ENCODE data around the gene GASK1A.
A peak's percentile ranks its signal among the peaks of the same experiment; 100 is the strongest.

GASK1A gene

DNA sequence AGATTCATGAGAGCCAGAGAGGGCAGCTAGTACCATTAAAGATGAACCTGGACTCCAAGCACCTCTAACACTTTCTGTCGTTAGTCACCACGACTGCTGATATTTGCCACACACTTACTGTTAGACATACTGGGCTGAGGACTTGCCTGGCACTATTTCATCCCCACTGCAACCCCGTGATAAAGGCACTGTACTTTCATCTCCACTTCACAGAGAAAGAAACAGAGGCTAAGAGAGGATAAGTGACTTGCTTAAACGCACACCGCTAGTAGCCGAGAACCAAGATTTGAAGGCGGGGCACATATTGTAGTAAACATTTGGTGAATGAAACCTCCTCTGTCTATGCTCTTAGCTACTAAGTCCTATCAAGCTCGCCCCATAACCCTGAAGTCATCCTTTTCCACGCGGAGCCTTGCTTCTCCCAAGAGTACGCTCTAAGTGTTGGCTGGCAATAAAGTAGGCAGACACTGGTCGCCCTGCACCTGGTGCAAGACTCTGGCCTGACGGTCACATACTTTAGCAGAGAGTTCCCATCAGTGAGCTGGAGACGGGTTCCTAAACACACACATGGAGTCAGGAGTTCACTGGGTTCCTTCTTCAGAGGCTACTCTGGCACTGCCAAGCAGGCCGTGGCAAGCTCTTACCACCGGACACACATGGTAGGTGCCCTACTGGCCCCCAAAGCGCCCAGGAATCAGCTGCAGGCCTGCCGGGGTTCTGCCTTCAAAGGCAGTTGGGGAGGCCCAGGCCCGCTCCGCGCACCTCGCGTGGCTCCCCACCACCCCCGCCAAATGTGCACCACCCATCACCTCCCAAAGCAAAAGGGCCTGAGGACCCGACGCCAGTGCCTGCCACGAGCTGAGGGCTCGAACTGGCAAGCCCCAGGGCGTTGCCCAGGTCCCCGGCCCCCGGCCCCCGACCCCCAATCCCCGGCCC is 125.8 kb downstream of the GASK1A start:
- TF ChIP-seq, protein P1, sequence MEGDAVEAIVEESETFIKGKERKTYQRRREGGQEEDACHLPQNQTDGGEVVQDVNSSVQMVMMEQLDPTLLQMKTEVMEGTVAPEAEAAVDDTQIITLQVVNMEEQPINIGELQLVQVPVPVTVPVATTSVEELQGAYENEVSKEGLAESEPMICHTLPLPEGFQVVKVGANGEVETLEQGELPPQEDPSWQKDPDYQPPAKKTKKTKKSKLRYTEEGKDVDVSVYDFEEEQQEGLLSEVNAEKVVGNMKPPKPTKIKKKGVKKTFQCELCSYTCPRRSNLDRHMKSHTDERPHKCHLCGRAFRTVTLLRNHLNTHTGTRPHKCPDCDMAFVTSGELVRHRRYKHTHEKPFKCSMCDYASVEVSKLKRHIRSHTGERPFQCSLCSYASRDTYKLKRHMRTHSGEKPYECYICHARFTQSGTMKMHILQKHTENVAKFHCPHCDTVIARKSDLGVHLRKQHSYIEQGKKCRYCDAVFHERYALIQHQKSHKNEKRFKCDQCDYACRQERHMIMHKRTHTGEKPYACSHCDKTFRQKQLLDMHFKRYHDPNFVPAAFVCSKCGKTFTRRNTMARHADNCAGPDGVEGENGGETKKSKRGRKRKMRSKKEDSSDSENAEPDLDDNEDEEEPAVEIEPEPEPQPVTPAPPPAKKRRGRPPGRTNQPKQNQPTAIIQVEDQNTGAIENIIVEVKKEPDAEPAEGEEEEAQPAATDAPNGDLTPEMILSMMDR (IDR thresholded peaks at IDR 0.05; ENCODE audit: low read depth, low read length), result no peak
- DNase-seq (ENCODE audit: extremely low read depth, low read depth), result no peak

GRCh38 chr3:43105596-43106292 is 126.6 kb downstream of the GASK1A start, which contains the start of gene POMGNT2:
POMGNT2 (minus strand) TSS chr3:43106079; CDS start chr3:43081431, 24,648 bp downstream.
- TF ChIP-seq, protein P1 (IDR thresholded peaks at IDR 0.05; ENCODE audit: low read depth, low read length), result no peak
- peak; percentile 37 for DNase-seq (ENCODE audit: extremely low read depth, low read depth)

- TF ChIP-seq, protein P1 (IDR thresholded peaks at IDR 0.05; ENCODE audit: low read depth, low read length), result no peak
- no peak for DNase-seq (ENCODE audit: extremely low read depth, low read depth)
Measured at GRCh38 chr3:43106293-43106628, 127.2 kb downstream of the GASK1A start.
